HG03520 (cell line): ENCODE measurements around the gene DNAJC15.
"Not testable (repeated sequence)": the region's sequence is repeated elsewhere in the genome, so short reads cannot be mapped to it uniquely, and the experiment has no call there.

ENCODE experiments used
- ATAC-seq: cut with Tn5 transposase; IDR thresholded peaks from one replicate; pipeline ENCODE4 v1.9.1; 2021; ENCODE audit warnings: mild to moderate bottlenecking, moderate library complexity; ENCODE audit not compliant: unreplicated experiment

Gene DNAJC15

GRCh38 chr13:43042410-43042921, 19.1 kb downstream of the DNAJC15 start:
- ATAC-seq: no peak

- ATAC-seq: no peak
Measured at GRCh38 chr13:43044720-43045301, 21.4 kb downstream of the DNAJC15 start.

GRCh38 chr13:43045302-43045773, 22.0 kb downstream of the DNAJC15 start:
- not testable (repeated sequence) for ATAC-seq

- ATAC-seq: no peak
Measured at GRCh38 chr13:43046259-43046658, 22.9 kb downstream of the DNAJC15 start.

DNA sequence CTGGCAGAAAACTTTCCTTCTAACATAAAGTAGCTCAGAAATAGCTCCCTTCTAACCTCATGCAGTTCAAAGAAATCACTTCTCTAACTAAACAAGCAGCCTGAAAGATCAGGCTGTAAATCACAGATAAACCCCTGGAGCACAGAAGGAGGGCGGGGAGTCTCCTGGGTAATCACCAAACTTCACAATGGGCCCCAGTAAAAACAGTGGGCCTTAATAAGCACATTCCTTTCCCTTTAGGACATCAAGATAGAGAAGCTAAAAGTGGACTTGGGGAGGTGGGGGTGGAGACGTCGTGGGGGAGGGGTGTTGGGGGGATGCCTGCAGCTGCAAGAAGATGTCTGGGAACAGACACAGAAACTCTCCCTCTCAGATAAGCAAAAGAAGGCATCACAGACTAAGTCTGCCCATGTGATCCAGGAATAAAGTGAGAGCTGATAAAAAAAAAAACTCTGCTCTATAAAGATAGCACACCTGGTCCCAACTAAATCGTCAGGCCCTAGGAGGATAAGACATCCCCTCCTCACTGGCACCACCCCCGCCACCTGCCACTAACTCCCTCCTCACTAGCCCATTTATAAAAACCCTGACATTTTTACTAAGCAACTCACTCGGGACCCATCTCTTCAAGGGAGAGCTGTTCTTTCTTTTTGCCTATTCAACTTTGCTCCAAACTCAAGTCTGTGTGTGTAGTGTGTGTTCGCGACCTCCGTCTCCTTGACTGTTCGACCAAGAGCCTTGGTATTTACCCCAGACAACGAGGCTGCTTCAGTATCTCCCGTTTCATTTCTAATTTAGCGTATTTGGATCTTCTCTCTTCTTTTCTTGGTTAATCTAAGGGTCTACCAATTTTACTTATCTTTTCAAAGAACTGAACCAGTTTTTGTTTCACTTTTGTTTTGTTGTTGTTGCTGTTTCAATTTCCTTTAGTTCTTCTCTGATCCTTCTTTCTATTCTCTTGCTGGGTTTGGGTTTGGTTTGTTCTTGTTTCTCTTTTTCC, 31.7 kb downstream of the DNAJC15 start:
- ATAC-seq: no peak

GRCh38 chr13:43057653-43058317, 34.4 kb downstream of the DNAJC15 start:
- no peak for ATAC-seq

GRCh38 chr13:43058318-43058674, 34.9 kb downstream of the DNAJC15 start:
- no peak for ATAC-seq

DNA sequence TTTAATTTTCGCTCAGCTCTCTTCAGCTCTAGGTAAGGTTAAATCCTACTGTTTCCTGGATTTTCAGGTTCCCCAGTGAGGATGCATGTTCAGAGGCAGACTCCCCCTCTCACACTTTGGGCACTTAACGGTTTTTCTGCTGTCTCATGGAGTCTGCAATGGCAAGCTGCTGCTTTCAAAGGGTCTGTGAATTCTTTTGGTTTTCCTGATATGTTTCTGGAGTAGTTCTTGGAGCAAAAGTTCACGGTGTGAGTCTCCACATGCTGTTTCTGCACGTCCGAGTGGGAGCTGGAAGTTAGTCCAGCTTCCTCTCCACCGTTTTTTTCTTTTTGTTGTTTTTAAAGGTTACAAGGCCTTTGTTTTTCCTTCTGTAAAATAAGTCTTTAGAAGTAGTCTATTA, 35.4 kb downstream of the DNAJC15 start:
- ATAC-seq: no peak

GRCh38 chr13:43059779-43060178, 36.4 kb downstream of the DNAJC15 start:
- ATAC-seq: not testable (repeated sequence)

- ATAC-seq: not testable (repeated sequence)
Measured at GRCh38 chr13:43060806-43061205, 37.4 kb downstream of the DNAJC15 start.

DNA sequence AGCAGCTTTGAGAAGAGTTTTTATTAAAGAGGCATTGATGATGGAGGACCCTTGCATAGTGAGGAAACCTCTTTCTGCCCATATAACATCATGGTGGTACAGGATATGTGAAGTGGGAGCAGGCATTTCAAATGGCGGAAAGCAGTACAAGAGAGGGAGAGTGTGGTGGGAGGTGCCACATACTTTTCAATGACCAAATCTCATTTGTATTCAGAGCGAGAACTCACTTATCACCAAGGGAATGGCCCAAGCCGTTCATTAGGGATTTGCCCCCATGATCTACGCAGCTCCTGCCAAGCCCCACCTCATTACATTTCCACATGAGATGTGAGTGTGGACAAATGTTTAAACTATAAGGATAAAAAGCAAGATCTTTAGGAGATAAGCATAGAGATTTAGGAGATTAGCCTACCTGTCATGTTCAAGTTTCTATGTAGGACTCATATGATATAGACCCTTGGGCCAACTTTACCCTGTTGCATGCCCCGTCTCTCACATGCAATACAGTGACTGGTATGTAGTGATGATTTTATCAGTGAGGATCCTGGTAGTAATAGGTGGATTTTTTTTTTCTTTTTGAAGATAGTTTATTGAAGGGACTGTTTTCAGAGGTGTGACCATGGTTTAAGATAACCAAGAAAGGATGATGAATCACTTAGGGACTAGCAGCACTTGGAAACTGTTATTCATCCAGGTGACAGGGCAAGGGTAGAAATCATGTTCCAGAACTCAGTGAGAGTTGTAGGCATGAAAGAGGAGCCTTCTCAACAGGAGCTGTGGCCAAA, 38.3 kb downstream of the DNAJC15 start:
- no peak for ATAC-seq

- no peak for ATAC-seq
Measured at GRCh38 chr13:43071824-43072223, 48.4 kb downstream of the DNAJC15 start.

- ATAC-seq: no peak
Measured at GRCh38 chr13:43072394-43072793, 49.0 kb downstream of the DNAJC15 start.

GRCh38 chr13:43074824-43075510, 51.6 kb downstream of the DNAJC15 start:
- ATAC-seq: peak; percentile 85

- ATAC-seq: not testable (repeated sequence)
Measured at GRCh38 chr13:43075511-43075902, 52.1 kb downstream of the DNAJC15 start.

DNA sequence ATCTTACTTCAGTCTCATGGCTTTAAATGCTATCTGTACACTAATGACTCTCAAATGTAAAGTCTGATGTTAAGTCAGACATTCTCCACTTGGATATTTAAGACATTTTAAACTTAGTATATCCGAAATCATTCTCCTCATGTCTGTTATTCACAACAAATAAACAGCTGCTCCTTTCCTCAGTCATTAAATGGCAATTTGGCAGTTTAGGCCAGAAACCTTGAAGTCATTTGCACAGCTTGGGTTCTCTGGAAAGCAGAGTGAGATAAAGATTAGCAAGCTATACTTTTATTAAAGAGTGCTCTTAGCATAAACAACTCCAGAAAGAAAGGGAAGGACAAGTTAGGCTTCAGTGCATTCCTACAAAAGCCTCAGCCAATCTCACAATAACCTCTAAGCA, 53.7 kb downstream of the DNAJC15 start:
- ATAC-seq: no peak

DNA sequence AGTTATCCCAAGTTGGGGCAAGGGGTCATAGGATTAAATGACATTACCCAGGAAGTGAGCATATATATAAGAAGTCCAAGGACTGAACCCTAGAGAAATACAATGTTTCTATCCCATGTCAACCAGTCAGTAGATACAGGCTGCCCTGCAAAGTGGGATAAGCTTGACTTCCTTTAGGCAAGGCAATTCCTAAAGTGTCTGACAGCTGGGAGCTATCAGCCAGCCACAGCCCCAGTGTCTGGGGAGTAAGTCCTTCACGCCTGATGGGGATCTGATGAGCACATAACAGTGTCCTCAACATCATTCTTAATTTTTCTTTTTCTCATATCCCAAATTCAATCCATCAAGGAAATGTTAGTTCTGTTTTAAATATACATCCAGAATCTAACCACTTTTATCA, 54.1 kb downstream of the DNAJC15 start:
- no peak for ATAC-seq

- ATAC-seq: no peak
Measured at GRCh38 chr13:43077906-43078305, 54.5 kb downstream of the DNAJC15 start.

DNA sequence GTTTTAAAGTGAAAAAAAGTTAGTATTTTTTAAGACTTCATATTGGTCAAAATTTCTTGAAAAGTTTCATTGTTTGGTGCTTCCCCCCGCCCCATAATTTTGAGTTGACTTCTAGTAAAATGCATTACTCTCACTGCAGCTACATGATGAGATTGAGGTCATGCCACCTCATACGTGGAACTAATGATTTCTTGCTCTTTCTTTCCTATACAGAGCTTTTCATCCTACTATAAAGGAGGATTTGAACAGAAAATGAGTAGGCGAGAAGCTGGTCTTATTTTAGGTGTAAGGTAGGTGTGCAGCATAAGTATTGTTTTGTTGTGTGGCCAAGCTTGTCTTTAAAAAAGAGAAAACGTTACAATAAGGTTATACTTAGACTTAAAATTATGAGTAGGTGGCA, 55.0 kb downstream of the DNAJC15 start:
- no peak for ATAC-seq

GRCh38 chr13:43079392-43079931, 56.1 kb downstream of the DNAJC15 start:
- ATAC-seq: no peak
